Neural crest cell (in vitro differentiated cells): ENCODE data around the gene OAS3. TPM values are rescaled to one million over a fixed set of nuclear protein-coding genes. Genes with fewer than 3 reads are reported as not detected.

Experiments
- DNase-seq: peaks from one replicate; pipeline ENCODE4 v3.0.0; 2021; ENCODE audit warnings: low read depth, mixed read lengths, low spot score
- H3K27ac Mint-ChIP-seq: one replicate; pipeline ENCODE4 v1.8.0; 2021; ENCODE audit warnings: mild to moderate bottlenecking, mixed read lengths; ENCODE audit not compliant: unreplicated experiment
- H3K27me3 Mint-ChIP-seq: 2 replicates; pipeline ENCODE4 v1.8.0; 2021; ENCODE audit warnings: low read depth, mild to moderate bottlenecking, mixed read lengths
- H3K36me3 Mint-ChIP-seq: 2 replicates; pipeline ENCODE4 v1.8.0; 2021; ENCODE audit warnings: low read depth, mild to moderate bottlenecking, mixed read lengths
- H3K4me1 Mint-ChIP-seq: 2 replicates; pipeline ENCODE4 v1.8.0; 2021; ENCODE audit warnings: mixed read lengths
- H3K4me3 Mint-ChIP-seq: one replicate; pipeline ENCODE4 v1.8.0; 2021; ENCODE audit warnings: mild to moderate bottlenecking, mixed read lengths
- H3K9me3 Mint-ChIP-seq: 2 replicates; pipeline ENCODE4 v1.8.0; 2021; ENCODE audit warnings: mixed read lengths
- CTCF ChIP-seq: fragments of 200-600 bp; sonication (generic); conservative IDR thresholded peaks from 2 replicates; pipeline ENCODE4 v1.5.0; 2021; ENCODE audit warnings: antibody characterized with exemption, mild to moderate bottlenecking
- total RNA-seq: library from RNA; stranded (reverse); gene quantifications from 2 replicates; pipeline ENCODE4 v1.2.1, GENCODE V29; 2021

OAS3 gene
- total RNA-seq, 1 donor from 2014 or later = 0.54 TPM

- Mint-ChIP-seq H3K27me3 (peaks cover 44% of the 10 kb centered on the region), H3K9me3 (no peaks in the 10 kb centered on the region), H3K36me3 (no peaks in the 10 kb centered on the region), H3K4me1 (no peaks in the 10 kb centered on the region), H3K4me3 (no peak overlapping the region), H3K27ac (no peak overlapping the region)
- no peak for DNase-seq
- no peak for TF ChIP-seq CTCF
These were observed 2.0 kb upstream of the OAS3 start for GRCh38 chr12:112936264-112936663.

DNA sequence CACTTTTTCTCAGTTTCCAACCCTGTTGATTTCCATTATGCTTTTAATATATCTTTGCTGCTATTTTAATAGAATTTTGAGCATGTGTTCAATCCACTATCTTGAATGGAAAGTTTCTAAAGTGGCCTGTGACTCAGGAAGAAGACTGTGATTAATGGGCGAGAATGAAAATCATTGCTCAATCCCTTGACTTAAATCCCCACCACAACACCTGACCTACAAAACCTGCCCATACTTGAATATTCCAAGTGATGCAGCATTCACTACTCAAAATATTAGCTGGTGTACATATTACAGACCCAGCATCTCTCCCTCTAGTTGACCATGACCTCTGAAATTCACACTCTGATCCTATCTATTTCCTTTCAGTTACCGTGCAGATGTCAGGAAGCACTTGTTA is 1.3 kb upstream of the OAS3 start:
- H3K4me1 Mint-ChIP-seq = no peaks in the 10 kb centered on the region
- no peak overlapping the region for H3K27ac Mint-ChIP-seq
- no peak overlapping the region for H3K4me3 Mint-ChIP-seq

DNA sequence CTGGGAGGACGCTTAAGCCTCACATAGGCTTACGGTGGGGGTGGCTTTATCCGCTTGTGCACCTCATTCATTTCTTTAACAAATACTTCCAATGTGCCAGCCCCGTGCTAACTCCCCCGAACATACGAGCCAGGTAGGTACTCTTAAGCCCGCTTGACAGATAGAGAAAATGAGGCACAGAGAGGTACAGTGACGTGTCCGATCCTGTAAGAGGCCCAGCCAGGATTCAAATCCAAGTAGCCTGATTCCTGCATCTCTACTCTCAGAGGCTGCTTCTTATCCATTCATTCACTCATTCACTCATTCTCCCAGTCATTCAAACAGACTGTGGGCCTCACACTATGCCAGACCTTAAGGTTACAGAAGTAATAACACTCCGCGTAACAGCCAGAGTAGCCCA is 477 bp downstream of the OAS3 start:
- no peak overlapping the region for H3K27ac Mint-ChIP-seq
- no peaks in the 10 kb centered on the region for H3K4me1 Mint-ChIP-seq
- no peaks in the 10 kb centered on the region for H3K9me3 Mint-ChIP-seq
- TF ChIP-seq CTCF = no peak
- no peaks in the 10 kb centered on the region for H3K36me3 Mint-ChIP-seq
- no peak for DNase-seq
- H3K27me3 Mint-ChIP-seq = peaks cover 34% of the 10 kb centered on the region
- no peak overlapping the region for H3K4me3 Mint-ChIP-seq

More for the DNA sequence above, 1.3 kb upstream of the OAS3 start:
- H3K27me3 Mint-ChIP-seq = peaks cover 39% of the 10 kb centered on the region
- H3K9me3 Mint-ChIP-seq = no peaks in the 10 kb centered on the region
- DNase-seq = no peak
- TF ChIP-seq CTCF = no peak
- H3K36me3 Mint-ChIP-seq = no peaks in the 10 kb centered on the region

DNA sequence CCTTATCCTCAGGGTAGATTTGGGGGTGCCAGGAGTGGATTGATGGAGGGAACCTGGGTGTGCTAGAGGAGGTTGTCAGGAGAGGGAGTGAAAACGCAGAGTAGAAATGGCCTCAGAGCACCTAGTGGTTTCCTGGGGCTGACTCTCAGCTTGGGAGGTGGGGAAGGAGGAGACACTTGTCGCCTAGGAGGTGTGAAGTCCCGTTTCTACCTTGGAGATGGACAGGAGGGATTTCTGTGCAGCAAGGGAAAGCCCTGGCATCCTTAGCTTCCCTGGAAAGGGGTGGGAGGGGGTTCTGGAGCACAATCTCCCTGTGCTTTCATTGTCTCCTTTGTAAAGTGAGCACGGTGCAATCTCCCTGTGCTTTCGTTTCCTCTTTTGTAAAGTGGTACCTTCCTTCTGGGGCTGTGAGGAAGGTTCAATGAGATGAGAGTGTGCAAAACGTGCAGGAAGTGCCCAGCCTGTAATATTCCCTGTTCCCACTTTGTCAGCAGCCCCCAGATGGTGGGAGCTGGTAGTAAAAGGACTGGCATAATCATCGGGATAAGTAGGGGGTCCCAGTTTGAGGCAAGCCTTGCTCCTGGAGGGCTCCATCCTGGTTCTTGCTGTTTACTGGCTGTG is 1.6 kb downstream of the OAS3 start:
- Mint-ChIP-seq H3K9me3 (no peaks in the 10 kb centered on the region), H3K27me3 (peaks cover 32% of the 10 kb centered on the region), H3K36me3 (no peaks in the 10 kb centered on the region), H3K27ac (no peak overlapping the region), H3K4me3 (no peak overlapping the region), H3K4me1 (no peaks in the 10 kb centered on the region)
- DNase-seq = no peak
- no peak for TF ChIP-seq CTCF

- H3K9me3 Mint-ChIP-seq = no peaks in the 10 kb centered on the region
These were observed 3.5 kb downstream of the OAS3 start for GRCh38 chr12:112941528-112942335.

More at GRCh38 chr12:112941528-112942335, 3.5 kb downstream of the OAS3 start:
- no peak for TF ChIP-seq CTCF
- Mint-ChIP-seq H3K4me1 (no peaks in the 10 kb centered on the region), H3K27me3 (peaks cover 19% of the 10 kb centered on the region), H3K4me3 (no peak overlapping the region), H3K27ac (no peak overlapping the region), H3K36me3 (no peaks in the 10 kb centered on the region)
- no peak for DNase-seq
